ENCODE measurements around the gene IL13.

Gene IL13

DNA sequence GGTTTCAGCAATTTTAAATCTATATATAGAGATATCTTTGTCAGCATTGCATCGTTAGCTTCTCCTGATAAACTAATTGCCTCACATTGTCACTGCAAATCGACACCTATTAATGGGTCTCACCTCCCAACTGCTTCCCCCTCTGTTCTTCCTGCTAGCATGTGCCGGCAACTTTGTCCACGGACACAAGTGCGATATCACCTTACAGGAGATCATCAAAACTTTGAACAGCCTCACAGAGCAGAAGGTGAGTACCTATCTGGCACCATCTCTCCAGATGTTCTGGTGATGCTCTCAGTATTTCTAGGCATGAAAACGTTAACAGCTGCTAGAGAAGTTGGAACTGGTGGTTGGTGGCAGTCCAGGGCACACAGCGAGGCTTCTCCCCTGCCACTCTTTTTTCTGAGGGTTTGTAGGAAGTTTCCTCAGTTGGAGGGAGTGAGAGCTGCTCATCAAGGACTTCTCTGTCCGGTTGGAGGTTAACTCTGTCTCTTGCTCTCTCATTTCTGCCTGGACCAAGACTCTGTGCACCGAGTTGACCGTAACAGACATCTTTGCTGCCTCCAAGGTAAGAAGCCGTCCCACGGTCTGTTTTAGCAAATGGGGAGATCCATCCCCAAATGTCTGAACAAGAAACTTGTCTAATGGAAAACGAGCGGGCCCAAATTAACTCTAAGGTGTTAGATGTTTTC lies 16.1 kb downstream of the IL13 start, which contains the start of gene IL4:
TSS of gene IL4 (plus strand) at position 51 of the 692 bp plus-strand sequence. CDS start at position 113, 62 bp downstream.
- TF ChIP-seq ELF4 (IDR thresholded peaks at IDR 0.05) (no peak), SP1 (IDR thresholded peaks at IDR 0.05) (no peak), FOXA1 (IDR thresholded peaks at IDR 0.05) (no peak), ZNF384 (IDR thresholded peaks at IDR 0.05) (no peak)
- ChIA-PET POLR2A (no interaction called here), CTCF (interaction anchor here (1.3 kb wide), 1 partner anchor 146 kb away, joined by 4 read pairs; no protein-coding TSS in a partner anchor)
- no peak for DNase-seq (ENCODE audit: extremely low spot score)

DNA sequence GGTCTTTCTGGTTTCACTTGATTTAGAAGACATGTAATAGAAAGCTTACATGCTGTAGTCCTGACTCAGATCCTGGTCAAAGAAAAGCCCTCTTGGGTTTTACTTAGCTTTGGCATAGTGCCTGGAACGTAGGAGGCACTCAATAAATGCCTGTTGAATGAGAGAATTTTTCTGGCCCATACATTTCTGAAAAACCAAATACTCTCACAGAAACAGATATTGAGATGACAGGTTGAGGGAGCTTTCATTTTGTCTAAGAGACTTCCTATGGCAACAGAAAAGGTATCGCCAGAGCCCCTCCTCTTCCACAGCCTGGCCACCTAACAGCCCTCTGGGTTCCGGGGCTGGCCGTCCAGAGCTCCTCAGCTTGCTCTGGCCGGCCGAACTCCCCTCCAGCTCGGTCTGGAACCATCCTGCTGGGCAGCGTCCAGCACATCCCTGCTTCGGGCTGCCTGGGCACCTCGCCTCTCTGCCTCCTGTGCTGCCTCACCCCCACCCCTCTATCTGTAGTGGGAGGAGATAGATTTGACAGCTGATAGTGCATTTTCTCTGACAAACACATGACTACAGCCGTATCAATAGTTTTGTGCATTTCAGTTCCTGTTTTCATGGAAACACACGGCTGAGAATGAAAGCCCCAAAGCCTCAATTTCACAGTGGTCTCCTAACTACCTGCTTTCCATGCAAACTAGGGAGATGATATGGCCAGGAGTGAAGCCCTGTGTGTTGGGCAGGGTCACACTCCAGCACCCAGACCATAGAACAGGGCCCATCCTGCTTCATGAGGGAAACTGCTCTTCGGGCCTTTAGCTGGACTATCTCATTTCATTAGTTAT lies 16.9 kb downstream of the IL13 start:
- no peak for TF ChIP-seq L3MBTL2 (conservative IDR thresholded peaks at IDR 0.05)
- TF ChIP-seq SUZ12 (IDR thresholded peaks at IDR 0.05) = no peak
- no peak for TF ChIP-seq ARNT (IDR thresholded peaks at IDR 0.05)
- TF ChIP-seq, protein P1, sequence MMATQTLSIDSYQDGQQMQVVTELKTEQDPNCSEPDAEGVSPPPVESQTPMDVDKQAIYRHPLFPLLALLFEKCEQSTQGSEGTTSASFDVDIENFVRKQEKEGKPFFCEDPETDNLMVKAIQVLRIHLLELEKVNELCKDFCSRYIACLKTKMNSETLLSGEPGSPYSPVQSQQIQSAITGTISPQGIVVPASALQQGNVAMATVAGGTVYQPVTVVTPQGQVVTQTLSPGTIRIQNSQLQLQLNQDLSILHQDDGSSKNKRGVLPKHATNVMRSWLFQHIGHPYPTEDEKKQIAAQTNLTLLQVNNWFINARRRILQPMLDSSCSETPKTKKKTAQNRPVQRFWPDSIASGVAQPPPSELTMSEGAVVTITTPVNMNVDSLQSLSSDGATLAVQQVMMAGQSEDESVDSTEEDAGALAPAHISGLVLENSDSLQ (IDR thresholded peaks at IDR 0.05) = no peak
- TF ChIP-seq SP1 (IDR thresholded peaks at IDR 0.05) = no peak
- no peak for TF ChIP-seq HDGF (IDR thresholded peaks at IDR 0.05; ENCODE audit: borderline replicate concordance)
- TF ChIP-seq LEF1 (IDR thresholded peaks at IDR 0.05; ENCODE audit: borderline replicate concordance) = no peak
- no peak for TF ChIP-seq NFRKB (IDR thresholded peaks at IDR 0.05)
- no peak for TF ChIP-seq FOXA1 (IDR thresholded peaks at IDR 0.05)
- TF ChIP-seq CTBP1 (IDR thresholded peaks at IDR 0.05; ENCODE audit: borderline replicate concordance) = no peak
- TF ChIP-seq BHLHE40 (IDR thresholded peaks at IDR 0.05; ENCODE audit: borderline replicate concordance) = no peak
- no peak for TF ChIP-seq TARDBP (IDR thresholded peaks at IDR 0.05)
- no peak for TF ChIP-seq FOXK2 (IDR thresholded peaks at IDR 0.05)
- TF ChIP-seq ZNF384 (IDR thresholded peaks at IDR 0.05) = no peak
- no peak for TF ChIP-seq FOXM1 (IDR thresholded peaks at IDR 0.05; ENCODE audit: borderline replicate concordance)
- POLR2A ChIA-PET = no interaction called here
- CTCF ChIA-PET = interaction anchor here (1.3 kb wide), 1 partner anchor 145 kb away, joined by 4 read pairs; no protein-coding TSS in a partner anchor
- no peak for DNase-seq (ENCODE audit: extremely low spot score)

DNA sequence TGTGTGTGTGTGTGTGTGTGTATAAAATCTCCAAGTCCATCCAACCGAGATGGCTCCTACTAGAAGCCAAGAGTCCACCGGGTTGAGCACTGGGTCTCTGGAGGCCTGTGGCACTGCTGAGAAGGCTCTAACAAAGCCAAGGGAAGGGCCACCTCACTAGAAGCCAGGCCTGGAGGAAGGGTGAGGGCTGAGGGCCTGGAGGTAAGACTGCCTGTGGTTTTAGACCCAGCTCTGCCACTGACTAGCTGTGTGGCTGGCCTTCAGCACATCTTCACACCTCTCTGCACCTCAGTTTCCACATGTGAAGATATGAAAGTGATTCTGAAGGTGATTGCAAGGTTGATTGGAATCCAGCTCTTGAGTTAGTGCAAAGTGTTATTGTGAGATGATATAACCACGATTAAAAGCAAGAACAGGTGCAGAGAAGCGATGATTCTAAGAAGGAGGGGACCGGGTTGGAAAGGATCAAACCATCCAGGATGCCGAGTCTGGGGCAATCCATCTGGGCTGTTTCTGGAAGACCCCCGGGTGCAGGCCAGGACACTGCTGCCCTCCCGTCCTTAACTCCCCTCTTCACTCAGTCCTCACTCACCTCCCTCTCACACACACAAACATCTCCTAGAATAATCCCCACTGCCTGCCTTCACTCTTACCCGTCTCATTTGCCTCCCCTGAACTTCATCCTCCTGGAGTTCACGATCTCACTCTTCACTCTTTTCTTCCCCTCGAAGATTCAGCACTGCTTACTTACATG lies 18.1 kb downstream of the IL13 start:
- DNase-seq (ENCODE audit: extremely low spot score) = no peak
- ChIA-PET POLR2A (no interaction called here), CTCF (no interaction called here)
- TF ChIP-seq L3MBTL2 (conservative IDR thresholded peaks at IDR 0.05) = no peak
- no peak for TF ChIP-seq LEF1 (IDR thresholded peaks at IDR 0.05; ENCODE audit: borderline replicate concordance)
- TF ChIP-seq ARNT (IDR thresholded peaks at IDR 0.05) = no peak
- TF ChIP-seq FOXK2 (IDR thresholded peaks at IDR 0.05) = no peak
- no peak for TF ChIP-seq ELF4 (IDR thresholded peaks at IDR 0.05)
- TF ChIP-seq CTBP1 (IDR thresholded peaks at IDR 0.05; ENCODE audit: borderline replicate concordance) = no peak
- TF ChIP-seq NFRKB (IDR thresholded peaks at IDR 0.05) = no peak
- no peak for TF ChIP-seq BHLHE40 (IDR thresholded peaks at IDR 0.05; ENCODE audit: borderline replicate concordance)
- no peak for TF ChIP-seq FOXM1 (IDR thresholded peaks at IDR 0.05; ENCODE audit: borderline replicate concordance)
- TF ChIP-seq, protein P1 (IDR thresholded peaks at IDR 0.05) = no peak
- no peak for TF ChIP-seq FOXA1 (IDR thresholded peaks at IDR 0.05)
- no peak for TF ChIP-seq ZNF384 (IDR thresholded peaks at IDR 0.05)
- TF ChIP-seq SUZ12 (IDR thresholded peaks at IDR 0.05) = no peak
- no peak for TF ChIP-seq TARDBP (IDR thresholded peaks at IDR 0.05)
- no peak for TF ChIP-seq HDGF (IDR thresholded peaks at IDR 0.05; ENCODE audit: borderline replicate concordance)
- TF ChIP-seq SP1 (IDR thresholded peaks at IDR 0.05) = no peak

DNA sequence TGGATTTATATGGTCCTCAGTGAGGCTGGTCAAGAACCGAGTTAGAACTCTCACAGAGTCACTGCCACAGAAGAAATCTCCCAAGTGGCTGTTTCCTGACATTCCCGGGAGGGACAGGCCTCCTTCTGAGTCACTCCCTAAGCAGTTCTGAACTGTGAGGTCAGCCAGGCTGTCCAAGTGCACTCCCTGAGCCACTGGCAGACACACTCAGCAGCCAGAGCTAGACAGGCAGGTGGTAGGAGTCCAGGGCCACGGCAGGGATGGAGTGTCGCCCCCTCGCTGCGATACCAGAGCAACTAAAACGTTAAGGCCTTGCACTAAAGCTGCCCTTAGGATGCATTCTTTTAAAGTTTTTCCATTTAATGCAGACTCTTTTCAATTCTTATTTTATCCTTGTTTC lies 19.2 kb downstream of the IL13 start:
- DNase-seq (ENCODE audit: extremely low spot score) = no peak
- POLR2A ChIA-PET = interaction anchor here (1.0 kb wide), 1 partner anchor 29 kb away, joined by 3 read pairs; no protein-coding TSS in a partner anchor

More for the DNA sequence above, 19.2 kb downstream of the IL13 start:
- CTCF ChIA-PET = interaction anchor here (1.1 kb wide), 1 partner anchor 11 kb away, joined by 3 read pairs; no protein-coding TSS in a partner anchor
- TF ChIP-seq HDGF (IDR thresholded peaks at IDR 0.05; ENCODE audit: borderline replicate concordance) (no peak), BHLHE40 (IDR thresholded peaks at IDR 0.05; ENCODE audit: borderline replicate concordance) (no peak), ZNF384 (IDR thresholded peaks at IDR 0.05) (no peak), FOXM1 (IDR thresholded peaks at IDR 0.05; ENCODE audit: borderline replicate concordance) (no peak), SUZ12 (IDR thresholded peaks at IDR 0.05) (no peak), TARDBP (IDR thresholded peaks at IDR 0.05) (no peak), ARNT (IDR thresholded peaks at IDR 0.05) (no peak), ELF4 (IDR thresholded peaks at IDR 0.05) (no peak), NFRKB (IDR thresholded peaks at IDR 0.05) (no peak), LEF1 (IDR thresholded peaks at IDR 0.05; ENCODE audit: borderline replicate concordance) (no peak), FOXK2 (IDR thresholded peaks at IDR 0.05) (no peak), CTBP1 (IDR thresholded peaks at IDR 0.05; ENCODE audit: borderline replicate concordance) (no peak), FOXA1 (IDR thresholded peaks at IDR 0.05) (no peak), SP1 (IDR thresholded peaks at IDR 0.05) (no peak), L3MBTL2 (conservative IDR thresholded peaks at IDR 0.05) (no peak)
- TF ChIP-seq, protein P1 (IDR thresholded peaks at IDR 0.05) = no peak
